ENCODE data around the gene KLK4. TPM values are rescaled to one million over a fixed set of nuclear protein-coding genes. Genes with fewer than 3 reads are reported as not detected.
"Not testable (repeated sequence)": the region's sequence is repeated elsewhere in the genome, so short reads cannot be mapped to it uniquely, and the experiment has no call there.

Gene KLK4
- total RNA-seq, 4 donors from 2014 or later = 0.59 to 1.2 TPM; not detected in 2

GRCh38 chr19:50898018-50898417 lies 13.2 kb downstream of the KLK4 start:
- TF ChIP-seq POLR2A (IDR thresholded peaks at IDR 0.05) (no peak), CTCF (IDR thresholded peaks at IDR 0.05) (no peak), EP300 (IDR thresholded peaks at IDR 0.05) (no peak)
- Histone ChIP-seq H3K4me3 (no peak overlapping the region), H3K36me3 (no peaks in the 10 kb centered on the region), H3K27me3 (no peaks in the 10 kb centered on the region), H3K27ac (no peak overlapping the region), H3K9me3 (no peaks in the 10 kb centered on the region), H3K4me1 (no peaks in the 10 kb centered on the region)
- no peak for DNase-seq (ENCODE audit: low spot score in 2 of 2)
- 80 to 82% methylated on average over 4 of the region's 4 CpGs for WGBS, 2 donors

GRCh38 chr19:50897612-50898011 lies 13.6 kb downstream of the KLK4 start:
- Histone ChIP-seq H3K27ac (no peak overlapping the region), H3K4me3 (no peak overlapping the region), H3K27me3 (no peaks in the 10 kb centered on the region), H3K4me1 (no peaks in the 10 kb centered on the region), H3K36me3 (no peaks in the 10 kb centered on the region), H3K9me3 (no peaks in the 10 kb centered on the region)
- 67 to 85% methylated on average over 3 of the region's 3 CpGs for WGBS, 2 donors
- DNase-seq (ENCODE audit: low spot score in 2 of 2) = no peak
- TF ChIP-seq POLR2A (IDR thresholded peaks at IDR 0.05) = no peak
- TF ChIP-seq EP300 (IDR thresholded peaks at IDR 0.05) = no peak
- no peak for TF ChIP-seq CTCF (IDR thresholded peaks at IDR 0.05)

- Histone ChIP-seq H3K27ac (no peak overlapping the region), H3K27me3 (no peaks in the 10 kb centered on the region), H3K4me1 (no peaks in the 10 kb centered on the region)
Measured at GRCh38 chr19:50897191-50897607, 14.0 kb downstream of the KLK4 start.

GRCh38 chr19:50896591-50897190 lies 14.5 kb downstream of the KLK4 start:
- Histone ChIP-seq H3K36me3 (no peaks in the 10 kb centered on the region), H3K4me3 (no peak overlapping the region), H3K9me3 (no peaks in the 10 kb centered on the region), H3K27me3 (no peaks in the 10 kb centered on the region), H3K27ac (no peak overlapping the region), H3K4me1 (no peaks in the 10 kb centered on the region)
- no peak for DNase-seq (ENCODE audit: low spot score in 2 of 2)
- WGBS, 2 donors = 68 to 71% methylated on average over 6 of the region's 6 CpGs
- TF ChIP-seq CTCF (IDR thresholded peaks at IDR 0.05) (no peak), EP300 (IDR thresholded peaks at IDR 0.05) (no peak), POLR2A (IDR thresholded peaks at IDR 0.05) (no peak)

More at GRCh38 chr19:50897191-50897607, 14.0 kb downstream of the KLK4 start:
- no peak for TF ChIP-seq EP300 (IDR thresholded peaks at IDR 0.05)
- no peak for TF ChIP-seq POLR2A (IDR thresholded peaks at IDR 0.05)
- no peak for TF ChIP-seq CTCF (IDR thresholded peaks at IDR 0.05)
- no peaks in the 10 kb centered on the region for H3K36me3 ChIP-seq
- no peak for DNase-seq (ENCODE audit: low spot score in 2 of 2)
- H3K4me3 ChIP-seq = no peak overlapping the region
- H3K9me3 ChIP-seq = no peaks in the 10 kb centered on the region
- 50 to 83% methylated on average over 3 of the region's 3 CpGs for WGBS, 2 donors

GRCh38 chr19:50896089-50896590 lies 15.1 kb downstream of the KLK4 start:
- H3K36me3 ChIP-seq; H3K27me3 ChIP-seq; H3K9me3 ChIP-seq; H3K4me1 ChIP-seq; H3K4me3 ChIP-seq; H3K27ac ChIP-seq; DNase-seq (ENCODE audit: low spot score in 2 of 2): not testable (repeated sequence)
- 84 to 89% methylated on average over 9 of the region's 9 CpGs for WGBS, 2 donors
